ENCODE results near the gene HRH3. TPM values are rescaled to one million over a fixed set of nuclear protein-coding genes. Genes with fewer than 3 reads are reported as not detected.

HRH3 gene
- total RNA-seq, 4 donors from 2014 or later, result not detected

DNA sequence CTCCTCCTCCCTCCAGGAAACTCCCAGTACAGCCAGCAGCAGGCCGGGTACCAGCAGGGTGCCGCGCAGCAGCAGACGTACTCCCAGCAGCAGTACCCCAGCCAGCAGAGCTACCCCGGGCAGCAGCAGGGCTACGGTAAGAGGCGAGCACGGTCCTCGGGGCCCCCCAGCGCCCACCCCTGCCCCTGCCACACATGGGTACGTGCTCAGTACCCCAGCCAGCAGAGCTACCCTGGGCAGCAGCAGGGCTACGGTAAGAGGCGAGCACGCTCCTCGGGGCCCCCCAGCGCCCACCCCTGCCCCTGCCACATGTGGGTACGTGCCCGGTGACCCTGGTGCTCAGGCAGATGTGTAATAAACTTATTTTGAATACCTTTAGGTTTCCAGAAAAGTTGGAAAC is 47.4 kb downstream of the HRH3 start:
- Histone ChIP-seq H3K27me3 (no peaks in the 10 kb centered on the region), H3K4me3 (no peak overlapping the region), H3K36me3 (peaks cover 69% of the 10 kb centered on the region), H3K4me1 (no peaks in the 10 kb centered on the region), H3K27ac (no peak overlapping the region), H3K9me3 (no peaks in the 10 kb centered on the region)
- 93% methylated on average over 14 of the region's 18 CpGs for WGBS
- DNase-seq (ENCODE audit: low spot score in 2 of 2), result no peak
- TF ChIP-seq EP300 (IDR thresholded peaks at IDR 0.05) (no peak), POLR2A (IDR thresholded peaks at IDR 0.05) (no peak), POLR2AphosphoS5 (IDR thresholded peaks at IDR 0.05) (no peak)
- TF ChIP-seq, protein P1, sequence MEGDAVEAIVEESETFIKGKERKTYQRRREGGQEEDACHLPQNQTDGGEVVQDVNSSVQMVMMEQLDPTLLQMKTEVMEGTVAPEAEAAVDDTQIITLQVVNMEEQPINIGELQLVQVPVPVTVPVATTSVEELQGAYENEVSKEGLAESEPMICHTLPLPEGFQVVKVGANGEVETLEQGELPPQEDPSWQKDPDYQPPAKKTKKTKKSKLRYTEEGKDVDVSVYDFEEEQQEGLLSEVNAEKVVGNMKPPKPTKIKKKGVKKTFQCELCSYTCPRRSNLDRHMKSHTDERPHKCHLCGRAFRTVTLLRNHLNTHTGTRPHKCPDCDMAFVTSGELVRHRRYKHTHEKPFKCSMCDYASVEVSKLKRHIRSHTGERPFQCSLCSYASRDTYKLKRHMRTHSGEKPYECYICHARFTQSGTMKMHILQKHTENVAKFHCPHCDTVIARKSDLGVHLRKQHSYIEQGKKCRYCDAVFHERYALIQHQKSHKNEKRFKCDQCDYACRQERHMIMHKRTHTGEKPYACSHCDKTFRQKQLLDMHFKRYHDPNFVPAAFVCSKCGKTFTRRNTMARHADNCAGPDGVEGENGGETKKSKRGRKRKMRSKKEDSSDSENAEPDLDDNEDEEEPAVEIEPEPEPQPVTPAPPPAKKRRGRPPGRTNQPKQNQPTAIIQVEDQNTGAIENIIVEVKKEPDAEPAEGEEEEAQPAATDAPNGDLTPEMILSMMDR (IDR thresholded peaks at IDR 0.05), result no peak

DNA sequence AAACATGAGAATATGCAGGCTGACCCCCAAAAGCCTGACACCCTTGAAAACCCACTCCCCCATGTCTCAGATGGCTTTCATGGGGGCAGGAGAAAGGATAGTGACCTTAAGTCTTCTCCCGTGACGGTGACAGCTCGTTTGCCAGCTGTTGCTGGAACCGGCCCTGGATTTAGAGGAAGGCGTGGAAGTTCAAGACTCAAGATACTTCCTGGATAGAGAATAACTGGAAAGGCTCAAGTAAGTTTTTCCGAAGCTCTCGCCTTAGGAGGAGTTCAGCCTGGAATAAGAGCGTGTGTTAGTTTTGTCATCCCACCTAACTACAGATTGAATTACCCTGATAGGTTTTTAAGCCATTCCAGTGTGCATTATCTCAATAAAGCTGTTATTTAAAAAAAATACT is 48.8 kb downstream of the HRH3 start:
- Histone ChIP-seq H3K36me3 (peaks cover 72% of the 10 kb centered on the region), H3K9me3 (no peaks in the 10 kb centered on the region), H3K4me1 (no peaks in the 10 kb centered on the region), H3K27ac (no peak overlapping the region), H3K27me3 (no peaks in the 10 kb centered on the region), H3K4me3 (no peak overlapping the region)
- TF ChIP-seq POLR2A (IDR thresholded peaks at IDR 0.05) (no peak), EP300 (IDR thresholded peaks at IDR 0.05) (no peak), POLR2AphosphoS5 (IDR thresholded peaks at IDR 0.05) (no peak)
- TF ChIP-seq, protein P1 (IDR thresholded peaks at IDR 0.05), result no peak
- no peak for DNase-seq (ENCODE audit: low spot score in 2 of 2)
- 74% methylated on average over 8 of the region's 8 CpGs for WGBS

DNA sequence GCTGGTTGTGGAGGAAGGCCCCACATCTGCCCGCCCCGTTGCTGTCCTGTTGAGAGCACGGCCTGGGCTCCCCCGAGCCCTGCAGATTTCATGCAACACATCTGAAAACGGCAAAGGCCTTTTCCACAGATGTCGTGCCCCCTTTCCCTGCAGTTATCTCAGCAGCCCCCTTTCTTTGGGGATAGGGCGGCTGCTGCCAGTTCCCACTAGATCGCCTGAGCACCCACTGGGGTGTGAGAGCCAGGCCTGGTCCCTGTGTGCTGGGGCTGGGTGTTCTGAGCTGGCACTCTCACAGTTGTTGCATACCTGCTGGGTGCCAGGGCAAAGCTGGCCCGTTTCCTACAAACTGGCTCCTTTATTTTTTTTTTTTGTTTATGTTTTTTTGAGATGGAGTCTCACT is 49.5 kb downstream of the HRH3 start:
- no peak overlapping the region for H3K4me3 ChIP-seq
- H3K4me1 ChIP-seq, result no peaks in the 10 kb centered on the region
- WGBS, result 85% methylated on average over 9 of the region's 9 CpGs
- H3K36me3 ChIP-seq, result peaks cover 72% of the 10 kb centered on the region
- no peak for DNase-seq (ENCODE audit: low spot score in 2 of 2)
- TF ChIP-seq, protein P1 (IDR thresholded peaks at IDR 0.05), result no peak
- no peak for TF ChIP-seq EP300 (IDR thresholded peaks at IDR 0.05)
- TF ChIP-seq POLR2A (IDR thresholded peaks at IDR 0.05), result no peak
- TF ChIP-seq POLR2AphosphoS5 (IDR thresholded peaks at IDR 0.05), result no peak
- H3K27ac ChIP-seq, result no peak overlapping the region
- no peaks in the 10 kb centered on the region for H3K9me3 ChIP-seq
- no peaks in the 10 kb centered on the region for H3K27me3 ChIP-seq

DNA sequence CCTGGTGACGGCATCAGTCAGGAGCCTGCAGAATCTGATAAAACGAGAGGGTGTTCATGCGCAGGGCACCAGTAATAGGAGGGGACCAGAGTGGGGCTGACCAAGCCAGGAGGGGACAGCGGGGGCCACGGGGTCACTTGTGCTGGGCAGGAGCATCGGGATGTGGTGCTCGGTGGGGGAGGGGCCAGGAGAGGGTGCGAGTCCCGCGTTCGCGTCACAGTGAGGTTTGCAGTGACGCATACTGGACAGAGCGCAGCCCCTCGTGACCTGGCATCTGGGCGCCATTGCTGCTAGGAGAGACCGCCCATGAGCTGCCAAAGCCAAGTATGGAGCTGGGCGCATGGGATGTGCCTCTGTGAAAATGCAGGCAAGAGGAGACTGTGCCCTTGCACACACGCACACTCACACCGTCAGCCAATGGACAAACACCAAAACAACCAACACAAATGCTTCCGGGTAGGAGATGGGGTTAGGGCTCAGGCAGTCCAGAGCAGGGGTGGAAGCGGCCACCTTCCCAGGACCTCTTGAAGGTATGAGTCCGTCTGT is 51.1 kb downstream of the HRH3 start:
- WGBS, result 94% methylated on average over 20 of the region's 23 CpGs
- Histone ChIP-seq H3K27ac (no peak overlapping the region), H3K27me3 (no peaks in the 10 kb centered on the region), H3K4me1 (no peaks in the 10 kb centered on the region), H3K4me3 (no peak overlapping the region), H3K36me3 (peaks cover 72% of the 10 kb centered on the region), H3K9me3 (no peaks in the 10 kb centered on the region)
- DNase-seq (ENCODE audit: low spot score in 2 of 2), result no peak
- TF ChIP-seq, protein P1 (IDR thresholded peaks at IDR 0.05), result no peak
- TF ChIP-seq POLR2AphosphoS5 (IDR thresholded peaks at IDR 0.05), result no peak
- TF ChIP-seq POLR2A (IDR thresholded peaks at IDR 0.05), result no peak
- TF ChIP-seq EP300 (IDR thresholded peaks at IDR 0.05), result no peak

DNA sequence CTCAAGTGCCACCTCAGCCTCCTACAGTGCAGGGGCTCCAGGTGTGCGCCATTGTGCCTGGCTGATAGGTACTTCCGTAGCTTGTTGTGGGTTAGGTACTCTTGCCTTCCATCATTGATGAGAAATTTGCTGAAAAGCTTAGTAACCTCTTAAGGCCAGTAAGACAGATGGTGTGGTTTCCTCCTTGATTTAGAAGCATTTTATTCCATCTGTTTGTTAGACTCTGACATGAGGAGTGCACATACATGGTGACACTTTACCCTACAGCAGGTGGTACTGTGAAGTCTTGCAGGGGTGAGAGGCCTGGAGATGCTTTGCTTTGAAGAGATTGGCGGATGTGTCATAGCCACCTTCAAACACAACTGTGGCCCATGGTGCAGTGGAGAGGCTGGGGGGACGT is 52.0 kb downstream of the HRH3 start:
- H3K27me3 ChIP-seq, result no peaks in the 10 kb centered on the region
- no peaks in the 10 kb centered on the region for H3K9me3 ChIP-seq
- no peak overlapping the region for H3K27ac ChIP-seq
- no peaks in the 10 kb centered on the region for H3K4me1 ChIP-seq
- H3K4me3 ChIP-seq, result no peak overlapping the region
- TF ChIP-seq, protein P1 (IDR thresholded peaks at IDR 0.05), result no peak
- no peak for TF ChIP-seq POLR2AphosphoS5 (IDR thresholded peaks at IDR 0.05)
- TF ChIP-seq EP300 (IDR thresholded peaks at IDR 0.05), result no peak
- TF ChIP-seq POLR2A (IDR thresholded peaks at IDR 0.05), result no peak
- WGBS, result 95% methylated on average over 4 of the region's 4 CpGs
- H3K36me3 ChIP-seq, result peaks cover 74% of the 10 kb centered on the region
- no peak for DNase-seq (ENCODE audit: low spot score in 2 of 2)

All from suprapubic skin (tissue), 4 donors.